ENCODE measurements around the gene PASK. TPM values are rescaled to one million over a fixed set of nuclear protein-coding genes. Genes with fewer than 3 reads are reported as not detected.

Gene PASK
- polyA plus RNA-seq, 1 donor from 2014 or later, result 26.0 TPM

DNA sequence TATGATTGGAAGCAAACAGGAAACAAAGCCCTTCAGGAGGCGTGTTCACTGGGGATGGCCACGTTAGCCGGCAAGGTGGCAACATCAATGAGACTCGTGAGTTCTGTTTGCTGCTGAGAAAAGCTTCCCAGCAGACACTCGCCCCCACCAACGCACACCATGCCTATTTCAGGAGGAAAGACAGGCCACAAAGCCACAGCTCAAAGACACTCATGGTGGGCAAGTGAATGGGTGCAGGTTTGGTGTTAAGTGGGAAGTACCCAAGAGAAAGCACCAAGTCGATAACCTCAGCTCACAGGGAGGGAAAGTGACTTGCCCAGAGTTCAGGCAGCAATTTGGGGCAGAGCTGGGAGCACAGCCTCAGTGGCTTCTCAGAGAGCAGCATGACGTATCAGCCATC lies 36.7 kb downstream of the PASK start:
- no peaks in the 10 kb centered on the region for H3K27me3 ChIP-seq (ENCODE audit: insufficient read depth, low read depth, low read length)
- no peaks in the 10 kb centered on the region for H3K9me3 ChIP-seq (ENCODE audit: low read length)
- no peak overlapping the region for H3K4me2 ChIP-seq (ENCODE audit: low read length)
- H2AFZ ChIP-seq (ENCODE audit: low read depth, low read length), result no peak overlapping the region
- H3K27ac ChIP-seq (ENCODE audit: low read length), result no peak overlapping the region
- TF ChIP-seq, protein P1, sequence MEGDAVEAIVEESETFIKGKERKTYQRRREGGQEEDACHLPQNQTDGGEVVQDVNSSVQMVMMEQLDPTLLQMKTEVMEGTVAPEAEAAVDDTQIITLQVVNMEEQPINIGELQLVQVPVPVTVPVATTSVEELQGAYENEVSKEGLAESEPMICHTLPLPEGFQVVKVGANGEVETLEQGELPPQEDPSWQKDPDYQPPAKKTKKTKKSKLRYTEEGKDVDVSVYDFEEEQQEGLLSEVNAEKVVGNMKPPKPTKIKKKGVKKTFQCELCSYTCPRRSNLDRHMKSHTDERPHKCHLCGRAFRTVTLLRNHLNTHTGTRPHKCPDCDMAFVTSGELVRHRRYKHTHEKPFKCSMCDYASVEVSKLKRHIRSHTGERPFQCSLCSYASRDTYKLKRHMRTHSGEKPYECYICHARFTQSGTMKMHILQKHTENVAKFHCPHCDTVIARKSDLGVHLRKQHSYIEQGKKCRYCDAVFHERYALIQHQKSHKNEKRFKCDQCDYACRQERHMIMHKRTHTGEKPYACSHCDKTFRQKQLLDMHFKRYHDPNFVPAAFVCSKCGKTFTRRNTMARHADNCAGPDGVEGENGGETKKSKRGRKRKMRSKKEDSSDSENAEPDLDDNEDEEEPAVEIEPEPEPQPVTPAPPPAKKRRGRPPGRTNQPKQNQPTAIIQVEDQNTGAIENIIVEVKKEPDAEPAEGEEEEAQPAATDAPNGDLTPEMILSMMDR (IDR thresholded peaks at IDR 0.05; ENCODE audit: poor library complexity, severe bottlenecking), result no peak
- TF ChIP-seq MXI1 (conservative IDR thresholded peaks at IDR 0.05; ENCODE audit: poor library complexity, severe bottlenecking) (no peak), EP300 (conservative IDR thresholded peaks at IDR 0.05; ENCODE audit: poor library complexity, severe bottlenecking) (no peak), SMC3 (conservative IDR thresholded peaks at IDR 0.05; ENCODE audit: poor library complexity) (no peak), EZH2 (IDR thresholded peaks at IDR 0.05; ENCODE audit: borderline replicate concordance, insufficient read depth, low read length, poor library complexity, severe bottlenecking) (no peak), POLR2AphosphoS5 (IDR thresholded peaks at IDR 0.05) (no peak), RAD21 (conservative IDR thresholded peaks at IDR 0.05) (no peak), TAF1 (IDR thresholded peaks at IDR 0.05; ENCODE audit: low read depth) (no peak)
- TF ChIP-seq, protein P2, sequence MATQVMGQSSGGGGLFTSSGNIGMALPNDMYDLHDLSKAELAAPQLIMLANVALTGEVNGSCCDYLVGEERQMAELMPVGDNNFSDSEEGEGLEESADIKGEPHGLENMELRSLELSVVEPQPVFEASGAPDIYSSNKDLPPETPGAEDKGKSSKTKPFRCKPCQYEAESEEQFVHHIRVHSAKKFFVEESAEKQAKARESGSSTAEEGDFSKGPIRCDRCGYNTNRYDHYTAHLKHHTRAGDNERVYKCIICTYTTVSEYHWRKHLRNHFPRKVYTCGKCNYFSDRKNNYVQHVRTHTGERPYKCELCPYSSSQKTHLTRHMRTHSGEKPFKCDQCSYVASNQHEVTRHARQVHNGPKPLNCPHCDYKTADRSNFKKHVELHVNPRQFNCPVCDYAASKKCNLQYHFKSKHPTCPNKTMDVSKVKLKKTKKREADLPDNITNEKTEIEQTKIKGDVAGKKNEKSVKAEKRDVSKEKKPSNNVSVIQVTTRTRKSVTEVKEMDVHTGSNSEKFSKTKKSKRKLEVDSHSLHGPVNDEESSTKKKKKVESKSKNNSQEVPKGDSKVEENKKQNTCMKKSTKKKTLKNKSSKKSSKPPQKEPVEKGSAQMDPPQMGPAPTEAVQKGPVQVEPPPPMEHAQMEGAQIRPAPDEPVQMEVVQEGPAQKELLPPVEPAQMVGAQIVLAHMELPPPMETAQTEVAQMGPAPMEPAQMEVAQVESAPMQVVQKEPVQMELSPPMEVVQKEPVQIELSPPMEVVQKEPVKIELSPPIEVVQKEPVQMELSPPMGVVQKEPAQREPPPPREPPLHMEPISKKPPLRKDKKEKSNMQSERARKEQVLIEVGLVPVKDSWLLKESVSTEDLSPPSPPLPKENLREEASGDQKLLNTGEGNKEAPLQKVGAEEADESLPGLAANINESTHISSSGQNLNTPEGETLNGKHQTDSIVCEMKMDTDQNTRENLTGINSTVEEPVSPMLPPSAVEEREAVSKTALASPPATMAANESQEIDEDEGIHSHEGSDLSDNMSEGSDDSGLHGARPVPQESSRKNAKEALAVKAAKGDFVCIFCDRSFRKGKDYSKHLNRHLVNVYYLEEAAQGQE (IDR thresholded peaks at IDR 0.05; ENCODE audit: borderline replicate concordance), result no peak
- no peaks in the 10 kb centered on the region for H4K20me1 ChIP-seq (ENCODE audit: insufficient read depth)
- no peaks in the 10 kb centered on the region for H3K79me2 ChIP-seq (replicated peaks; ENCODE audit: insufficient read depth, low read length)
- no peaks in the 10 kb centered on the region for H3K36me3 ChIP-seq (ENCODE audit: insufficient read depth, low read length)
- H3K9me2 ChIP-seq (ENCODE audit: insufficient read depth, low read length), result no peaks in the 10 kb centered on the region
- H3K4me3 ChIP-seq (ENCODE audit: low read length), result no peak overlapping the region
- no peaks in the 10 kb centered on the region for H3F3A ChIP-seq (ENCODE audit: insufficient read depth, low read length, poor library complexity, severe bottlenecking)
- no peak overlapping the region for H3K9ac ChIP-seq (ENCODE audit: low read length)

DNA sequence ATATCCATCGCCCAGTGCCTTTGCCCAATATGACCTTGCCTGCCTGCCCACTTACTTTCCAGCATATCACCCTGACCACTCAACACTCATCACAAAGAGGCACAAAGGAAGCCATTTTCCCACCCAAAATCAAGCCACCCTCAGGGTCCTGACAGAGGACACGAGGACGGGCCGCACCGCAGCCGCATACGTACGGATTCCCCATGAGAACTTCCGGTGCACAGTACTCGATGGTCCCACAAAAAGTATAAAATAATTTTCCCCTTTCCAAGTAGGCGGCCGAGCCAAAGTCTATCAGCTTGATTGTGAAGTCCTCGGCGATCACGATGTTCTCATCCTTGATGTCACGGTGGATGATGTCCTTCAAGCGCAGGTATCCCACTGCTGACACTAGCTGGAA lies 37.2 kb downstream of the PASK start:
- Histone ChIP-seq H4K20me1 (ENCODE audit: insufficient read depth) (no peaks in the 10 kb centered on the region), H3K9me2 (ENCODE audit: insufficient read depth, low read length) (no peaks in the 10 kb centered on the region)

More for the DNA sequence above, 37.2 kb downstream of the PASK start:
- Histone ChIP-seq H2AFZ (ENCODE audit: low read depth, low read length) (no peak overlapping the region), H3K27ac (ENCODE audit: low read length) (no peak overlapping the region), H3K4me3 (ENCODE audit: low read length) (no peak overlapping the region), H3K9me3 (ENCODE audit: low read length) (no peaks in the 10 kb centered on the region), H3K27me3 (ENCODE audit: insufficient read depth, low read depth, low read length) (no peaks in the 10 kb centered on the region), H3K36me3 (ENCODE audit: insufficient read depth, low read length) (no peaks in the 10 kb centered on the region), H3K79me2 (replicated peaks; ENCODE audit: insufficient read depth, low read length) (no peaks in the 10 kb centered on the region), H3K4me2 (ENCODE audit: low read length) (no peak overlapping the region), H3F3A (ENCODE audit: insufficient read depth, low read length, poor library complexity, severe bottlenecking) (no peaks in the 10 kb centered on the region), H3K9ac (ENCODE audit: low read length) (no peak overlapping the region)
- TF ChIP-seq EZH2 (IDR thresholded peaks at IDR 0.05; ENCODE audit: borderline replicate concordance, insufficient read depth, low read length, poor library complexity, severe bottlenecking), result no peak
- TF ChIP-seq POLR2AphosphoS5 (IDR thresholded peaks at IDR 0.05), result no peak
- TF ChIP-seq, protein P2 (IDR thresholded peaks at IDR 0.05; ENCODE audit: borderline replicate concordance), result no peak
- no peak for TF ChIP-seq EP300 (conservative IDR thresholded peaks at IDR 0.05; ENCODE audit: poor library complexity, severe bottlenecking)
- TF ChIP-seq TAF1 (IDR thresholded peaks at IDR 0.05; ENCODE audit: low read depth), result no peak
- TF ChIP-seq, protein P1 (IDR thresholded peaks at IDR 0.05; ENCODE audit: poor library complexity, severe bottlenecking), result no peak
- TF ChIP-seq RAD21 (conservative IDR thresholded peaks at IDR 0.05), result no peak
